Adrenal gland (tissue), 5 donors: ENCODE measurements around the gene TMEM125.

Experiments
- POLR2A ChIP-seq, 2 donors: fragments of 450-650 bp; IDR thresholded peaks; one replicate each; pipeline ENCODE4 v1.6.1; 2017; ENCODE audit warnings: antibody characterized with exemption in 2 of 2, mild to moderate bottlenecking in 2 of 2, moderate library complexity in 1 of 2
- TF ChIP-seq, protein P1 (sequence below), 6 experiments: fragments of 450-650 bp in 4 of 6; fragments of 200-600 bp in 2 of 6; sonication (generic) in 1 of 6; IDR thresholded peaks; 1 replicate in 5 of 6; 2 replicates in 1 of 6; pipeline versions ENCODE4 v1.5.1 to v1.8.0; 2016 to 2021; ENCODE audit warnings: antibody characterized with exemption in 6 of 6, mild to moderate bottlenecking in 2 of 6, moderate library complexity in 1 of 6
- donor health status: DM: no; HTN: no; CAD: no.

DNA sequence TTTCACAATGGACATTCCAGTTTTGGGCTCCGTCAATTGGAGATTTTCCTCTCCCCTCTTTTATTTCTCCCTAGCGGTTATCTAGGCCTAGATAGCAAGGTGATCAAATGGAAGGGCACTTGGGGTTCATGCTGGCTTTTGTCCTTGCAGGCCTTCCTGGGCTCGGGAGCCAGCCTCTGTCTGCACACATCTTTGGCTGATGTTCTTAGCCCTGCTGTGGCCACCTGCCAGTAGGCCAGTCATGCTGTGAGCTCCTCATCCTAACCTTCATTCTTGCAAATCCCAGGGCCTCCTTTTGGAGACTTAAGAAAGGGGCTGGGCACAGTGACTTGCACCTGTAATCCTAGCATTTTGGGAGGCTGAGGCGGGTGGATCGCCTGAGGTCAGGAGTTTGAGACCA lies 44.5 kb downstream of the TMEM125 start:
- TF ChIP-seq, protein P1, sequence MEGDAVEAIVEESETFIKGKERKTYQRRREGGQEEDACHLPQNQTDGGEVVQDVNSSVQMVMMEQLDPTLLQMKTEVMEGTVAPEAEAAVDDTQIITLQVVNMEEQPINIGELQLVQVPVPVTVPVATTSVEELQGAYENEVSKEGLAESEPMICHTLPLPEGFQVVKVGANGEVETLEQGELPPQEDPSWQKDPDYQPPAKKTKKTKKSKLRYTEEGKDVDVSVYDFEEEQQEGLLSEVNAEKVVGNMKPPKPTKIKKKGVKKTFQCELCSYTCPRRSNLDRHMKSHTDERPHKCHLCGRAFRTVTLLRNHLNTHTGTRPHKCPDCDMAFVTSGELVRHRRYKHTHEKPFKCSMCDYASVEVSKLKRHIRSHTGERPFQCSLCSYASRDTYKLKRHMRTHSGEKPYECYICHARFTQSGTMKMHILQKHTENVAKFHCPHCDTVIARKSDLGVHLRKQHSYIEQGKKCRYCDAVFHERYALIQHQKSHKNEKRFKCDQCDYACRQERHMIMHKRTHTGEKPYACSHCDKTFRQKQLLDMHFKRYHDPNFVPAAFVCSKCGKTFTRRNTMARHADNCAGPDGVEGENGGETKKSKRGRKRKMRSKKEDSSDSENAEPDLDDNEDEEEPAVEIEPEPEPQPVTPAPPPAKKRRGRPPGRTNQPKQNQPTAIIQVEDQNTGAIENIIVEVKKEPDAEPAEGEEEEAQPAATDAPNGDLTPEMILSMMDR (IDR thresholded peaks at IDR 0.05) = no peak
- no peak for TF ChIP-seq POLR2A (IDR thresholded peaks at IDR 0.05)
